HG02852 (cell line): ENCODE measurements around the gene SMC6.

ENCODE experiments used
- ATAC-seq: cut with Tn5 transposase; IDR thresholded peaks from one replicate; pipeline ENCODE4 v1.9.1; 2021; ENCODE audit warnings: mild to moderate bottlenecking, moderate library complexity; ENCODE audit not compliant: unreplicated experiment

The SMC6 gene

GRCh38 chr2:17717666-17718065 lies 35.9 kb downstream of the SMC6 start:
- ATAC-seq: no peak

- no peak for ATAC-seq
These were observed 40.3 kb downstream of the SMC6 start for GRCh38 chr2:17713291-17713690.

GRCh38 chr2:17710547-17711248 lies 42.9 kb downstream of the SMC6 start:
- no peak for ATAC-seq

- ATAC-seq: no peak
These were observed 43.7 kb downstream of the SMC6 start for GRCh38 chr2:17709897-17710296.

- ATAC-seq: no peak
These were observed 45.1 kb downstream of the SMC6 start for GRCh38 chr2:17708501-17708900.

- ATAC-seq: no peak
These were observed 46.8 kb downstream of the SMC6 start for GRCh38 chr2:17706845-17707244.

GRCh38 chr2:17690776-17691175 lies 62.8 kb downstream of the SMC6 start:
- ATAC-seq: no peak

GRCh38 chr2:17689010-17689409 lies 64.6 kb downstream of the SMC6 start:
- ATAC-seq: no peak

GRCh38 chr2:17688600-17688999 lies 65.0 kb downstream of the SMC6 start:
- no peak for ATAC-seq

- ATAC-seq: no peak
These were observed 69.6 kb downstream of the SMC6 start for GRCh38 chr2:17683981-17684380.

- no peak for ATAC-seq
These were observed 71.3 kb downstream of the SMC6 start for GRCh38 chr2:17682098-17682857.

GRCh38 chr2:17680119-17680518 lies 73.5 kb downstream of the SMC6 start:
- ATAC-seq: no peak

GRCh38 chr2:17674817-17675216 lies 78.8 kb downstream of the SMC6 start:
- no peak for ATAC-seq

- ATAC-seq: peak; percentile 38
These were observed 80.9 kb downstream of the SMC6 start for GRCh38 chr2:17672583-17673317.

- no peak for ATAC-seq
These were observed 85.7 kb downstream of the SMC6 start for GRCh38 chr2:17667898-17668297.

- ATAC-seq: no peak
These were observed 89.1 kb downstream of the SMC6 start for GRCh38 chr2:17664534-17664933.

GRCh38 chr2:17662723-17663122 lies 90.9 kb downstream of the SMC6 start:
- no peak for ATAC-seq

GRCh38 chr2:17661460-17661859 lies 92.2 kb downstream of the SMC6 start:
- ATAC-seq: no peak

- no peak for ATAC-seq
These were observed 93.4 kb downstream of the SMC6 start for GRCh38 chr2:17660219-17660618.

- ATAC-seq: peak; percentile 81
These were observed 95.3 kb downstream of the SMC6 start for GRCh38 chr2:17658251-17658843.

GRCh38 chr2:17657759-17658158 lies 95.9 kb downstream of the SMC6 start:
- no peak for ATAC-seq
